DOHH2 (cell line): ENCODE results near the gene CASP7.

Source experiments
- EZH2phosphoT487 ChIP-seq: fragments of 200-600 bp; sonication (generic); IDR thresholded peaks from 2 replicates; pipeline ENCODE4 v1.6.1; 2017; ENCODE audit warnings: borderline replicate concordance, mild to moderate bottlenecking, antibody characterized with exemption, low read length, moderate library complexity, mixed read lengths
- TF ChIP-seq, protein P1 (sequence below): fragments of 200-600 bp; sonication (generic); IDR thresholded peaks from one replicate; pipeline ENCODE4 v1.5.1; 2014; ENCODE audit warnings: antibody characterized with exemption, mild to moderate bottlenecking, low read depth, low read length; ENCODE audit not compliant: poor library complexity, severe bottlenecking

DNA sequence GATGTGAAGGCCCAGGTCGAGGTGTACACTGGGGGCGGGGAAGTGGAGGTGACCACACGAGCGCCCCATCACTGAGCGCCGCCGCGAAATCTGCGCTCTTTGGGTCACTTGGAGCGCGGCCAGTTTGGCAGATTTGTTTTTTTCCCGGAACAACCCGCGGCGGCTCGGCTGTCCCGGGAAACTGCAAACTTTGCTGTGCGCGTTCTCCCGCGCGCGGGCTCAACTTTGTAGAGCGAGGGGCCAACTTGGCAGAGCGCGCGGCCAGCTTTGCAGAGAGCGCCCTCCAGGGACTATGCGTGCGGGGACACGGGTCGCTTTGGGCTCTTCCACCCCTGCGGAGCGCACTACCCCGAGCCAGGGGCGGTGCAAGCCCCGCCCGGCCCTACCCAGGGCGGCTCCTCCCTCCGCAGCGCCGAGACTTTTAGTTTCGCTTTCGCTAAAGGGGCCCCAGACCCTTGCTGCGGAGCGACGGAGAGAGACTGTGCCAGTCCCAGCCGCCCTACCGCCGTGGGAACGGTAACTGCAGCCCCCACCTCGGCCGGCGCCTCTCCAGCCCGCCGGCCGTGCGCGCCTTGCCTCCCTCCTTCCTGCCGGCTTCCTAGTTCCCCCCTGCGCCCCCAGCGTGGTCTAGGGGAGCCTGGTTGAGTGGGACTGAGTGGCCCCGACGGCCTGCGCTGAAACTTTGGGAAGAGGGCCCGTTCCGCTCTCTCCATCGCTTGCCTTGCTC is at the start of gene CASP7:
- TF ChIP-seq, protein P1, sequence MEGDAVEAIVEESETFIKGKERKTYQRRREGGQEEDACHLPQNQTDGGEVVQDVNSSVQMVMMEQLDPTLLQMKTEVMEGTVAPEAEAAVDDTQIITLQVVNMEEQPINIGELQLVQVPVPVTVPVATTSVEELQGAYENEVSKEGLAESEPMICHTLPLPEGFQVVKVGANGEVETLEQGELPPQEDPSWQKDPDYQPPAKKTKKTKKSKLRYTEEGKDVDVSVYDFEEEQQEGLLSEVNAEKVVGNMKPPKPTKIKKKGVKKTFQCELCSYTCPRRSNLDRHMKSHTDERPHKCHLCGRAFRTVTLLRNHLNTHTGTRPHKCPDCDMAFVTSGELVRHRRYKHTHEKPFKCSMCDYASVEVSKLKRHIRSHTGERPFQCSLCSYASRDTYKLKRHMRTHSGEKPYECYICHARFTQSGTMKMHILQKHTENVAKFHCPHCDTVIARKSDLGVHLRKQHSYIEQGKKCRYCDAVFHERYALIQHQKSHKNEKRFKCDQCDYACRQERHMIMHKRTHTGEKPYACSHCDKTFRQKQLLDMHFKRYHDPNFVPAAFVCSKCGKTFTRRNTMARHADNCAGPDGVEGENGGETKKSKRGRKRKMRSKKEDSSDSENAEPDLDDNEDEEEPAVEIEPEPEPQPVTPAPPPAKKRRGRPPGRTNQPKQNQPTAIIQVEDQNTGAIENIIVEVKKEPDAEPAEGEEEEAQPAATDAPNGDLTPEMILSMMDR = peak; percentile 19
- no peak for TF ChIP-seq EZH2phosphoT487
